Hematopoietic multipotent progenitor cell treated with erythropoietin and hydrocortisone succinate and interleukin-3 and kit ligand, for 6 days (in vitro differentiated cells): ENCODE measurements around the gene NANOG.
A peak's percentile ranks its signal among the peaks of the same experiment; 100 is the strongest.
"Not testable (repeated sequence)": the region's sequence is repeated elsewhere in the genome, so short reads cannot be mapped to it uniquely, and the experiment has no call there.

Source experiments
- DNase-seq: peaks from one replicate; pipeline ENCODE4 v3.0.0-alpha.2; 2015

The NANOG gene

DNA sequence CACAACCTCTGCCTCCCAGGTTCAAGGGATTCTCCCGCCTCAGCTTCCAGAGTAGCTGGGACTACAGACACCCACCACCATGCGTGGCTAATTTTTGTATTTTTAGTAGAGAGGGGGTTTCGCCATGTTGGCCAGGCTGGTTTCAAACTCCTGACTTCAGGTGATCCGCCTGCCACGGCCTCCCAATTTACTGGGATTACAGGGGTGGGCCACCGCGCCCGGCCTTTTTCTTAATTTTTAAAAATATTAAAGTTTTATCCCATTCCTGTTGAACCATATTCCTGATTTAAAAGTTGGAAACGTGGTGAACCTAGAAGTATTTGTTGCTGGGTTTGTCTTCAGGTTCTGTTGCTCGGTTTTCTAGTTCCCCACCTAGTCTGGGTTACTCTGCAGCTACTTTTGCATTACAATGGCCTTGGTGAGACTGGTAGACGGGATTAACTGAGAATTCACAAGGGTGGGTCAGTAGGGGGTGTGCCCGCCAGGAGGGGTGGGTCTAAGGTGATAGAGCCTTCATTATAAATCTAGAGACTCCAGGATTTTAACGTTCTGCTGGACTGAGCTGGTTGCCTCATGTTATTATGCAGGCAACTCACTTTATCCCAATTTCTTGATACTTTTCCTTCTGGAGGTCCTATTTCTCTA is at the start of gene NANOG:
Gene NANOG (plus strand): TSS at position 519 of the 645 bp plus-strand sequence. CDS start 213 bp downstream, outside the sequence.
- not testable (repeated sequence) for DNase-seq

GRCh38 chr12:7747246-7747645 is 42.0 kb upstream of the NANOG start, which contains the start of gene CLEC4C:
Gene CLEC4C, minus strand, starts transcription at chr12:7747375. Its CDS starts 27 bp downstream, at chr12:7747348.
- DNase-seq: peak; percentile 35

DNA sequence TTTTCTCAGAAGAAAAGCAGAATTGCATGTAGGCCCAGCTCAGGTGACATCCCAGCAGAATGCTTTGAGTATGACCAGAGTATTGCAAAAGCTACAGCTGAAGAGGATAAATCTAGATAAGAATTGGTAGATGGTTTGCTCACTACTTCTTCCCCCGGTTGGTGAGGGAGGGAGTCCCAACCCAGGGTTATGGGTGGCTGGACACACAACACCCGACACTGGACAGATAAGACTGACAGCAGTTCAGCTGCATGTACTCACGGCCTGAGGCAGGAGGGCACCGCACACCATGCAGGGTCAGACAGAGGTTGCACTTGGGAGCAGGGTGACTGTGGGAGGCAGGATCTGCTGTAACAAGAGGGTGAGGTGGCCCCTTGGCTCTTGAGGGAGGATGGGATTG is 40.4 kb upstream of the NANOG start:
- peak; percentile 77 for DNase-seq

- no peak for DNase-seq
These were observed 39.8 kb upstream of the NANOG start for GRCh38 chr12:7749442-7749841.

- DNase-seq: no peak
These were observed 38.9 kb upstream of the NANOG start for GRCh38 chr12:7750350-7750749.

DNA sequence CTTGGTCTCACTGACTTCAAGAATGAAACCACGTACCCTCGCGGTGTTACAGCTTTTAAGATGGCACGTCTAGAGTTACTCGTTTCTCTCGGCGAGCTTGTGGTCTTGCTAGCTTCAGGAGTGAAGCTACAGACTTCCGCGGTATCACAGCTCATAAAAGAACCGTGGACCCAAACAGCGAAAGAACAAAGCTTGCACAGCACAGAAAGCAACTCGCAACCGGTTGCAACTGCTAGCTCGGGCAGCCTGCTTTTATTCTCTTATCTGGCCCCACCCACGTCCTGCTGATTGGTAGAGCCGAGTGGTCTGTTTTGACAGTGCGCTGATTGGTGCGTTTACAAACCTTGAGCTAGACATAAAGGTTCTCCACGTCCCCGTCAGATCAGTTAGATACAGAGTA is 37.8 kb upstream of the NANOG start:
- no peak for DNase-seq

DNA sequence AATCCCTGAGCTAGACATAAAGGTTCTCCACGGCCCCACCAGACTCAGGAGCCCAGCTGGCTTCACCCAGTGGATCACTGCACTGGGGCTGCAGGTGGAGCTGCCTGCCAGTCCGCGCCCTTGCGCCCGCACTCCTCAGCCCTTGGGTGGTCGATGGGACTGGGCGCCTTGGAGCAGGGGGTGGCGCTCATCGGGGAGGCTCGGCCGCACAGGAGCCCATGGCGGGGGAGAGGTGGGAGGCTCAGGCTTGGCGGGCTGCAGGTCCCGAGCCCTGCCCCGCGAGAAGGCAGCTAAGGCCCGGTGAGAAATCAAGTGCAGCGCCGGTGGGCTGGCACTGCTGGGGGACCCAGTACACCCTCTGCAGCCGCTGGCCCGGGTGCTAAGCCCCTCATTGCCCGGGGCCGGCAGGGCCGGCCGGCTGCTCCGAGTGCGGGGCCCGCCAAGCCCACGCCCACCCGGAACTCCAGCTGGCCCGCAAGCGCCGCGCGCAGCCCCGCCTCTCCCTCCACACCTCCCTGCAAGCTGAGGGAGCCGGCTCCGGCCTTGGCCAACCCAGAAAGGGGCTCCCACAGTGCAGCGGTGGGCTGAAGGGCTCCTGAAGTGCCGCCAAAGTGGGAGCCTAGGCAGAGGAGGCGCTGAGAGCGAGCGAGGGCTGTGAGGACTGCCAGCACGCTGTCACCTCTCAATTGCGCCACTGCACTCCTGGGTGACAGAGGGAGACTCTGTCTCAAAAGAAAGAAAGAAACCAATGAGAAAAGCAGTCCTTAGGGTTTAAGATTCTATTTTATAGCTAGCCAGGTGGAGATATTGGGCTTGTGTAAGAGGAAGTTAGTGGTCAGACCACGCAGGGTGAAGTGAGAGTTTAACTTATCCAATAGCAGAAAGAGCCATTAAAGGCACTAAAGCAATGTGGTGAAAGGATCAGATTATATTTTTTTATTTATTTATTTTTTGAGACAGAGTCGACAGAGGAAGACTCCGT is 37.0 kb upstream of the NANOG start:
- DNase-seq: peak; percentile 54

DNA sequence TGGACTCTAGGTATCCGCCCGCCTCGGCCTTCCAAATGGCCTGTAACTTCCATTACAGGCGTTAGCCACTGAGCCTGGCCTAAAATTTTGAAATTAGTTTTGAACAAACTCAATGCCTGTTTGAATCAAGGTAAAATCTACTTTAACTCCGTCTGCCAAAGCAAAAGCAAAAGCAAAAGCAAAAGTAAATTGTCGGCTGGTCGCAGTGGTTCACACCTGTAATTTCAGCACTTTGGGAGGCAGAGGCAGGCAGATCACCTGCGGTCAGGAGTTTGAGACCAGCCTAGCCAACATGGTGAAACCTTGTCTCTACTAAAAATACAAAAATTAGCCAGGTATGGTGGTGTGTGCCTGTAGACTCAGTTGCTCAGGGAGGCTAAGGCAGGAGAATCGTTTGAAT is 33.5 kb upstream of the NANOG start:
- not testable (repeated sequence) for DNase-seq

- no peak for DNase-seq
These were observed 32.2 kb upstream of the NANOG start for GRCh38 chr12:7756993-7757392.

DNA sequence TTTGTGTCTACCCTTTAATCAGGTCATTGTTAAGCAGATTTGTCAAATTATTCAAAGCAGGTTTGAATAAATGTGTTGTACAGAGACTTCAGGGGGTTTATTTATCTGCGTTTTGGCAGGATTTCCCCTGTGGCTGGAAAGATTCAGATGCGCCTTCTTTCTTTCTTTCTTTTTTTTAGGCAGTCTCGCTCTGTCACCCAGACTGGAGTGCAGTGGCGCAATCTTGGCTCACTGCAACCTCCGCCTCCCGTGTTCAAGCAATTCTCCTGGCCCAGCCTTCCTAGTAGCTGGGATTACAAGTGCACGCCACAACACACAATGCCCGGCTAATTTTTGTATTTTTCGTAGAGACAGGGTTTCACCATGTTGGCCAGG is 30.4 kb upstream of the NANOG start:
- DNase-seq: no peak

- no peak for DNase-seq
These were observed 19.2 kb upstream of the NANOG start for GRCh38 chr12:7769999-7770398.

GRCh38 chr12:7781274-7781673 is 7.9 kb upstream of the NANOG start:
- DNase-seq: no peak

GRCh38 chr12:7782055-7782454 is 7.1 kb upstream of the NANOG start:
- DNase-seq: no peak

- DNase-seq: not testable (repeated sequence)
These were observed 5.8 kb upstream of the NANOG start for GRCh38 chr12:7783433-7783832.

GRCh38 chr12:7784701-7785100 is 4.5 kb upstream of the NANOG start:
- no peak for DNase-seq

GRCh38 chr12:7787574-7788293 is 1.5 kb upstream of the NANOG start:
- DNase-seq: no peak

DNA sequence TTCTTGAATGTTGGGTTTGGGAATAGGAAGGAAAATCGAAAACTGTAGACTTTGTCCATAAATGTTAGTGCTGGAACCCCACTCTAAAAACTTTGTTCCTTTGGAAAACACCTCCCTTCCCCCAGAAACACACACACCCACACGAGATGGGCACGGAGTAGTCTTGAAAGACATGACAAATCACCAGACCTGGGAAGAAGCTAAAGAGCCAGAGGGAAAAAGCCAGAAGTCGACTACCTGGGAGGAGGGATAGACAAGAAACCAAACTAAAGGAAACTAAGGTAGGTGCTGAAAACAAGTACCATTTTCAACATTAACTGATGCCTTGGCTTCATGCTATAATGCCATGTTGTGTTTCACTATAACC is 925 bp upstream of the NANOG start:
- no peak for DNase-seq

DNA sequence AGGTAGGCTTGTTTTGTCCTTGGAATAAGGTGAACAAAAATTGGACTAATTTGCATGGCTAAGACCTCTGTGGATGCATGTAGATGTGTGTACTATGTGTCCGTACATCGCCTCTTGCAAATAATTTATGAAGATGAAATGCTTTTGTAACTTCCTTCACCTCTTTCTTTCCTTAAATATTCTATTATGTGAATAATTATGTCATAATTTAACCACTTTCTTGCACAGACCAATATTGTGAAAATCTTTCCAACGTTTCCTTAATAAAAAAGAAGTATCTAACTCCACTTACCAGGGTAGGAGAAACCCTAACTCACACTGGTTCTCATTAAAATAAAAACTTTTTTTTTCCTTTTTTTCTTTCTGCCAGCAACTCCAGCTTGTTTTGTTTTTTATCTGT is 4.0 kb downstream of the NANOG start:
- DNase-seq: no peak

DNA sequence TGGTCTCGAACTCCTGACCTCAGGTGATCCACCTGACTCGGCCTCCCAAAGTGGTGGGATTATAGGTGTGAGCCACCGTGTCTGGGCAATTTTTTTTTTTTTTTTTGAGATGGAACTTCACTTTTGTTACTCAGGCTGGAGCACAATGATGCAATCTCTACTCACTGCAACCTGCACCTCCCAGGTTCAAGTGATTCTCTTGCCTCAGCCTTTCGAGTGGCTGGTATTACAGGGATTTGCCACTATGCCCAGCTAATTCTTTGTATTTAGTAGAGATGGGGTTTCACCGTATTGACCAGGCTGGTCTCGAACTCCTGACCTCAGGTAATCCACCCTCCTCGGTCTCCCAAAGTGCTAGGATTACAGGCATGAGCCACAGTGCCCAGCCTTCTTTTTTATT is 8.1 kb downstream of the NANOG start:
- DNase-seq: not testable (repeated sequence)

DNA sequence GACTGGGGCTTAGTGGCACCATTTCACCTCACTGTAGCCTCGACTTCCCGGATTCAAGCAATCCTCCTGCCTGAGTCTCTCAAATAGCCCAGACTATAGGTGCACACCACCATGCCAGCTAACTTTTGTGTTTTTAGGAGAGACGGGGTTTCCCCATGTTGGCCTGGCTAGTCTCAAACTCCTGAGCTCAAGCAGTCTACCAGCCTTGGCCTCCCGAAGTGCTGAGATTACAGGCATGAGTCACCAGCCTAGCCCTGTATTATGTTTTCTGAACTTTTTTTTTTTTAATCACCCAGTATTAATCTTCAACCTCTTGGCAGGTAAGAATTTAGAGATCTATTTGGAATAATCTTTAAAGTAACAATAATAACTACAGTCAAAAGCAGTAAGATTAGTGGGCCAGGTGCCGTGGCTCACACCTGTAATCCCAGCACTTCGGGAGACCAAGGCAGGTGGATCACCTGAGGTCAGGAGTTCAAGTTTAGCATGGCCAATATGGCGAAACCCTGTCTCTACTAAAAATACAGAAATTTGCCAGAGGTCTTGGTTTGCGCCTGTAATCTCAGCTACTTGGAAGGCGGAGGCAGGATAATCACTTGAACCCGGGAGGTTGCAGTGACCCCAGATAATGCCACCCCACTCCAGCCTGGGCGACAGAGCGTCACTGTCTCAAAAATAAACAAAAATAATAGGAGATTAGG is 8.6 kb downstream of the NANOG start:
- no peak for DNase-seq

- not testable (repeated sequence) for DNase-seq
These were observed 9.6 kb downstream of the NANOG start for GRCh38 chr12:7798750-7799308.

- DNase-seq: no peak
These were observed 12.3 kb downstream of the NANOG start for GRCh38 chr12:7801460-7801859.
